Parathyroid adenoma (tissue), 2 donors: ENCODE results near the gene IL4.

Source experiments
- H2AFZ ChIP-seq: fragments of 300-600 bp; sonication (generic); one replicate; pipeline ENCODE4 v1.7.0; 2017; ENCODE audit warnings: antibody characterized with exemption, mild to moderate bottlenecking
- H3K27ac ChIP-seq: fragments of 300-600 bp; sonication (generic); one replicate; pipeline ENCODE4 v1.7.0; 2017
- H3K27me3 ChIP-seq: fragments of 300-600 bp; sonication (generic); one replicate; pipeline ENCODE4 v1.7.0; 2017; ENCODE audit warnings: low read length; ENCODE audit not compliant: control insufficient read depth, insufficient read depth
- H3K36me3 ChIP-seq: fragments of 300-600 bp; sonication (generic); one replicate; pipeline ENCODE4 v1.7.0; 2017; ENCODE audit warnings: low read length; ENCODE audit not compliant: control insufficient read depth, insufficient read depth
- H3K4me1 ChIP-seq: fragments of 300-600 bp; sonication (generic); one replicate; pipeline ENCODE4 v1.7.0; 2017; ENCODE audit warnings: control low read depth
- H3K4me2 ChIP-seq: fragments of 300-600 bp; sonication (generic); one replicate; pipeline ENCODE4 v1.7.0; 2017; ENCODE audit warnings: low read length
- H3K4me3 ChIP-seq: fragments of 300-600 bp; sonication (generic); one replicate; pipeline ENCODE4 v1.7.0; 2017; ENCODE audit warnings: low read depth, low read length
- H3K79me2 ChIP-seq: fragments of 300-600 bp; sonication (generic); one replicate; pipeline ENCODE4 v1.7.0; 2017; ENCODE audit warnings: control low read depth
- H3K9ac ChIP-seq: fragments of 300-600 bp; sonication (generic); one replicate; pipeline ENCODE4 v1.7.0; 2017; ENCODE audit warnings: mild to moderate bottlenecking
- H3K9me3 ChIP-seq: fragments of 300-600 bp; sonication (generic); one replicate; pipeline ENCODE4 v1.7.0; 2017; ENCODE audit warnings: low read length; ENCODE audit not compliant: control insufficient read depth
- CTCF ChIP-seq: fragments of 300-600 bp; sonication (generic); IDR thresholded peaks from one replicate; pipeline ENCODE4 v1.7.0; 2017; ENCODE audit warnings: antibody characterized with exemption, mild to moderate bottlenecking
- donor health status: primary hyperparathyroidism.

Gene IL4

DNA sequence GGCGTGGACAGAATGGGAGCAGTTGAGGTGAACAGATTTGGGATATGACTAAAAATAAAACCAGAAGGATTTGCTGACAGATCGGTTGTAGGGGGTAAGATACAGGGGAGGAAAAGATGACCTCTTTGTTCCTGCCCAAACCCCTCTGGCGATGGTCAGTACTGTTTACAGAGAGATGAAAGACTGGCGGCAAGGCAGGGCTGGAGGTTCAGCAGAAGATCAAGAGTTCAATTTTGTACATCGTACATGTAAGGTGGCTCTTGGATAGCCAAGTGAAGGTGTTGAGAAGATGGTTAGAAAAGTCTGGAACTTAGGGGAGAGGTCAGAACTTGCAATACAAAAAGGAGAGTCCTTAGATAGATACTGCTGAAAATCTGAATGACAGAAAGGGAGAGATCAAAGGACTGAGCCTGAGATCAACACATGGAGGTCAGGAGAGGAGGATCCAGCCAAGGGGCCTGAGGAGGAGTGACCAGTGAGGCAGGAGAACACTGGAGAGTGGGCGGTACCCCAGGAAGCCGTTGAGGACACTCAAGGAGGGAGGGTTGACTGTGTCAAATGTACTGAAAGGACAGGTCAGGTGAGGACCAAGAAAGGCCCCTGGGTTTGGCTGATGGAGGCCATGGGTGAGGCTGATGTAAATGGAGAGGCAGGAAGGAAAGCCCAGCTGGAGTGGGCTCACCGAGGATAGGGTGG, 7.1 kb downstream of the IL4 start:
- no peak overlapping the region for H3K27ac ChIP-seq
- no peaks in the 10 kb centered on the region for H3K4me1 ChIP-seq
- no peaks in the 10 kb centered on the region for H3K36me3 ChIP-seq
- H3K4me3 ChIP-seq: no peak overlapping the region
- H2AFZ ChIP-seq: no peak overlapping the region
- no peaks in the 10 kb centered on the region for H3K9me3 ChIP-seq
- no peak for TF ChIP-seq CTCF
- H3K9ac ChIP-seq: no peak overlapping the region
- H3K79me2 ChIP-seq: no peaks in the 10 kb centered on the region
- H3K27me3 ChIP-seq: no peaks in the 10 kb centered on the region
- no peak overlapping the region for H3K4me2 ChIP-seq

DNA sequence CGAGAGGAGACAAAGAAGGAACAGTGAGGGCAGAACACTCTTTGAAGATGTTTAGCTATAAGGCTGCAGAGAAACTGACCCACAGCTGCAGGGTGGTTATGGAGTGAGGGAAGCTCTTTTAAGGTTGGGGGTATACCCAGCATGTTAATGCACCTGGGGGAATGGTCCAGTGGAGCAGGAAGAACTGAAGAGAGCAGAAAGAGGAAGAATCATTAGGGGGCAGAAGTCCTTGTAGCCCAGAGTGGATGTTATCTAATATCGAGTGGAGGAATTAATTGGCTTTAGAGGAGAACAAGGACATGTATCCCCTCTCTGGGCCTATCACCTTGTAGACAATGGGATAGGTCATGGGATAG, 7.7 kb downstream of the IL4 start:
- Histone ChIP-seq H2AFZ (no peak overlapping the region), H3K4me2 (no peak overlapping the region), H3K4me3 (no peak overlapping the region), H3K79me2 (no peaks in the 10 kb centered on the region), H3K9me3 (no peaks in the 10 kb centered on the region), H3K36me3 (no peaks in the 10 kb centered on the region), H3K27me3 (no peaks in the 10 kb centered on the region), H3K27ac (no peak overlapping the region), H3K4me1 (no peaks in the 10 kb centered on the region), H3K9ac (no peak overlapping the region)
- TF ChIP-seq CTCF: no peak

DNA sequence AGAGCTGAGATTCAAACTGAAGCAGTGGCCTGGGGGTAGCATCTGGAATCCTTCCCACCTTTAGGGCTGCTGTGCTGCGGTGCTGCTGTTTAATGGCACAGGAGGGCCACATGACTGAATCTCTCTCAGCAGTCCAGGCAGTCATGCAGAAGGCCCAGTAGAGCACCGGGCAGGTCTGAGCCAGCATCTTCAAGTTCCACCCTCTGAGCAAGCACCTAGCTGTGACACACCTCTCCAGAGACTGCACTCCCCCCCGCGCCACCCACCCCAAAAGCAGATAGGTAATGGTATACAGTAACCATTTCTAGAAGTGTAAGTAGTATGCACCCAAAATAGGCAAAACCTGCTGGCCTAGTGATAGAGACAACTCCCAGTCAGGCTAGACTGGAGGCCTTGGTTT, 8.2 kb downstream of the IL4 start:
- Histone ChIP-seq H3K4me2 (no peak overlapping the region), H3K9ac (no peak overlapping the region), H3K4me3 (no peak overlapping the region), H3K79me2 (no peaks in the 10 kb centered on the region), H3K27ac (no peak overlapping the region), H2AFZ (no peak overlapping the region), H3K36me3 (no peaks in the 10 kb centered on the region), H3K4me1 (no peaks in the 10 kb centered on the region), H3K27me3 (no peaks in the 10 kb centered on the region), H3K9me3 (no peaks in the 10 kb centered on the region)
- TF ChIP-seq CTCF: no peak

- Histone ChIP-seq H2AFZ (no peak overlapping the region), H3K79me2 (no peaks in the 10 kb centered on the region), H3K36me3 (no peaks in the 10 kb centered on the region), H3K9me3 (no peaks in the 10 kb centered on the region), H3K4me1 (no peaks in the 10 kb centered on the region), H3K27me3 (no peaks in the 10 kb centered on the region), H3K27ac (no peak overlapping the region), H3K4me3 (no peak overlapping the region), H3K4me2 (no peak overlapping the region), H3K9ac (no peak overlapping the region)
- no peak for TF ChIP-seq CTCF
Measured at GRCh38 chr5:132684491-132684890, 10.7 kb downstream of the IL4 start.

DNA sequence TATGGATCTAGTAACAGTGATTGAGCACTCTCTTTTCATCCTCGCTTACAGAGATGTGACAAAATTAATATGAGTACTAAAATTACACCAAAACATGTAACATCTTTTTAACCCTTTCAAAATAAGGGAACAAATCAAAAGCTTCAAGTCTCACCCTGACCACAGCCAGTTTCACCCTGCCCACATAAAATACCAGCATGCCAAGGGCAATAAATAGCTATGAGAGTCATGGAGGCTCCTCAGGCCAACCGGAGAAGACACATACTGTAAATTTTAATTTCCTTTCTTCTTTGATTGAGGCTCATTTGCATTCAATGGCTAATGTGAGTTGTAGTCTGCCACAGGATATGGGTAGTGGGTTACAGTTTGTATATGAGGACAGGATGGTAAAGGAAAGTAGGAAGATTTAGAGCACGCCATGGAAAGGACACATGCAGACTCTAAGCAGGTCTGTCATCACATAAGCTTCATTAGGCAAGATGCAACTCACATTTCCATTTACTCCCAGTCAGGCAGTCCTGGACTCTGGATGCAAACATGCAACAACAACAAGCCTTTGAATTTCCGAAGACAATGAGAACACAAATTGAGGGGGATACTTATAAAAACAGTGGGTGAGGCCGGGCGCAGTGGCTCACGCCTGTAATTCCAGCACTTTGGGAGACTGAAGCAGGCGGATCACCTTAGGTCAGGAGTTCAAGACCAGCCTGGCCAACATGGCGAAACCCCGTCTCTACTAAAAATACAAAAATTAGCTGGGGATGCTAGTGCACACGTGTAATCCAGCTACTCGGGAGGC, 11.3 kb downstream of the IL4 start:
- no peak overlapping the region for H3K9ac ChIP-seq
- no peaks in the 10 kb centered on the region for H3K4me1 ChIP-seq
- no peak overlapping the region for H2AFZ ChIP-seq
- no peak overlapping the region for H3K27ac ChIP-seq
- no peaks in the 10 kb centered on the region for H3K79me2 ChIP-seq
- TF ChIP-seq CTCF: no peak
- no peak overlapping the region for H3K4me3 ChIP-seq
- H3K9me3 ChIP-seq: no peaks in the 10 kb centered on the region
- H3K4me2 ChIP-seq: no peak overlapping the region
- no peaks in the 10 kb centered on the region for H3K27me3 ChIP-seq
- H3K36me3 ChIP-seq: no peaks in the 10 kb centered on the region
